Stimulated activated CD4-positive, alpha-beta T cell treated with anti-CD3 and anti-CD28 coated beads, Interleukin-12 subunit alpha, Interleukin-12 subunit beta, amount 100 ng/mL, for 24 hours (primary cell): Measurements from ENCODE around the gene ANK3.

Experiments
- DNase-seq, 2 experiments: peaks; one replicate each; pipeline ENCODE4 v3.0.0-alpha.2; 2020; ENCODE audit warnings: low read depth in 2 of 2

The ANK3 gene

GRCh38 chr10:60098677-60099601, 290.7 kb downstream of the ANK3 start:
- no peak for DNase-seq

- no peak for DNase-seq
Measured at GRCh38 chr10:60096761-60097513, 292.7 kb downstream of the ANK3 start.

DNA sequence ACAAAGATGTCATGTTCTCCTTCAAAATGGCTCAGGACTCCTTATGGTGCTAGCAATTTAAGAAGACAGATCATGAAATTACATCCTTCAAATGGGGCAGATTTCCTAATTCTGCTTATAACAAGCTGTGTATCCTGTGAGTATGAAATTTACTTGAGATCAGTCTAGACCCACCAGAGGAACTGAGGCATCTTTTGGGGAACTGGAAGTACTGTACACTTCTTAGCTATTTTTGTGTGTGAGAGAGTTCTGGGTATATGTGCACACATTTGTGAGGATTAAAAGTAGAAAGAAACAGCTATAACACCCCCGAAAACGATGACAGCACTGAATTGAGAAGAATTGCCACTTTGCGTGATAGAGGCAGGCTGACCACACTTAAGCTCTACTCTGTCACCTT, 296.4 kb downstream of the ANK3 start:
- no peak for DNase-seq

GRCh38 chr10:60086862-60087261, 302.8 kb downstream of the ANK3 start:
- DNase-seq, result no peak

- no peak for DNase-seq
Measured at GRCh38 chr10:60086421-60086820, 303.3 kb downstream of the ANK3 start.

DNA sequence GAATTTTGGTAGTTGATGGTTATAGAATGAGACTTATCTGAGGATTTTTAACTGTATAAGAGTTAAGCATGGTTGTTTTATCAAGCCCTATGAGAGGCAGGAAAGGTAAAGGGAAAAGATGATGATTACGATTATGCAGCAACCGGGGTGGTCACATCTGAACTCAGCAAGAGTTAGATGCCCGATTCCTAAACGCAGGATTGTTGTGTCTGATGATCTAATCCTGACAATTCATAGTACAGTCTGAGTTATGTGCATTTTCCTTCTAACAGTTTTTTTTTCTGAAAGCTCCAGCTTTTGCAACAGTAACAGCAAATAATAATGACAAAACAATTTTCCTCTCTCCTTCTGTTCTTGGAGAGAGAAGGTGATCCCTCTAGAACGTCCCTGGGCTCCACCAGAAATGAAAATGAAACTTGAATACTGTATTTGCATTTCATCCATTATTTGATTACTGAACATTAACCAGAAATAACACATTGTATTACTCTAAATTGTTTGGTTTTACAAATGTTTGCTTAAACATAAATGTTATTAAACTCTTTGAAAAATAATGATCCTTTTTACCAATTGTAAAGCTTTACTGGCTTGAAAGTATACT, 306.8 kb downstream of the ANK3 start:
- DNase-seq, result no peak

GRCh38 chr10:60082341-60082740, 307.3 kb downstream of the ANK3 start:
- no peak for DNase-seq

GRCh38 chr10:60073781-60074656, 315.7 kb downstream of the ANK3 start:
- no peak for DNase-seq

- DNase-seq, result no peak
Measured at GRCh38 chr10:60073397-60073780, 316.3 kb downstream of the ANK3 start.

GRCh38 chr10:60069311-60069710, 320.4 kb downstream of the ANK3 start:
- no peak for DNase-seq

GRCh38 chr10:60050366-60050765, 339.3 kb downstream of the ANK3 start:
- DNase-seq, result no peak

DNA sequence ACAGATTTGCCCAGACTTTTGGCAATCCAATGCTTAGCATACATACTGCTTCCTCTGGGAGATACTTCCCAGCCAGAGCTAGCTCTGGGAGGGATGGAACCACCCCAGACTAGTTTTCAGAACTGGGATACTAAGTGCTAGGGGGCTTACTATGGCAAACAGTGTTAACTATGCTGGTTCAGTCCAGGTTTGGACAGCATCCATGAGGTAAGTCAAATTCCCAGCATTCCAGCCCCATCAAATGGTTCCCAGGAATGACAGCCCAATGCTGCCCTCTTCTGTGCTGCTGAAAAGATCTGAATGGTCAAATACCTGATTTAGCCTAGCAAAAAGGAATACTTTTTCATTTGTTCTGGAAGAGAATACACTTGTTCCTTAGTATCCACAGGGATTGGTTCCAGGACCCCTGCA, 341.6 kb downstream of the ANK3 start:
- no peak for DNase-seq

DNA sequence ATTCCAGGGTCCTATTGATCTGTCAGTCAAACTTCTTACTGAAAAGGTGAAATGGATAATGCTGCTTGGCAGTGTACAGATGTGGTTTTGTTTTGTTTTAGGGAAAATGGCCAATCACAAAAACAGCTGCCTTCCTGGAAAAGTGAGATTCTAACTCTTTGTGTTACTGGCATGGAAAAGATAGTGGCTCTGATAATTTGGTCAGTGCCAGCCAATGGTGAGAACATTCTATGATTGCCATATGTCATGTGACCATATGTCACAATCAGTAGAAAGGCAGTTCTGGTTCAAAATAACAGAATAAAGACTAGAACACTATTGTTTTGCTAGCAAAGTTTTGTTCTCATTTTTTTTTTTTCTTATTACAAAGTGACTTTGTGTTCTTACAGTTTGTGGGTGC, 344.1 kb downstream of the ANK3 start:
- DNase-seq, result no peak

DNA sequence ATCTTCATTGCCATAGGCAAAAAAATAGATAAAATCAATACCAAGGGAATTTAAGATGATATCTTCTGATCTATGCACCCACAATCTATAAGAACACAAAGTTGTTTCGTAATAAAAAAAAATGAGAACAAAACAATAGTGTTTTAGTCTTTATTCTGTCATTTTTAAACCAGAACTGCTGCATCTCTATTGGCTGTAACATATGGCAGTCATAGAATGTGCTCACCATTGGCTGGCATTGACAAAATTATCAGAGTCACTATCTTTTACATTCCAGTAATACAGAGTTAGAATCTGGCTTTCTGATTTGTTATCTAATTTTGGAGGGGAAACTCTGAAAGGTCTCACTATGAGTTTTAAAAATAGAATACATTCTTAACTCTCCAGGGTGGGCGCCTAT, 344.7 kb downstream of the ANK3 start:
- DNase-seq, result no peak

- DNase-seq, result no peak
Measured at GRCh38 chr10:60044242-60044641, 345.4 kb downstream of the ANK3 start.

DNA sequence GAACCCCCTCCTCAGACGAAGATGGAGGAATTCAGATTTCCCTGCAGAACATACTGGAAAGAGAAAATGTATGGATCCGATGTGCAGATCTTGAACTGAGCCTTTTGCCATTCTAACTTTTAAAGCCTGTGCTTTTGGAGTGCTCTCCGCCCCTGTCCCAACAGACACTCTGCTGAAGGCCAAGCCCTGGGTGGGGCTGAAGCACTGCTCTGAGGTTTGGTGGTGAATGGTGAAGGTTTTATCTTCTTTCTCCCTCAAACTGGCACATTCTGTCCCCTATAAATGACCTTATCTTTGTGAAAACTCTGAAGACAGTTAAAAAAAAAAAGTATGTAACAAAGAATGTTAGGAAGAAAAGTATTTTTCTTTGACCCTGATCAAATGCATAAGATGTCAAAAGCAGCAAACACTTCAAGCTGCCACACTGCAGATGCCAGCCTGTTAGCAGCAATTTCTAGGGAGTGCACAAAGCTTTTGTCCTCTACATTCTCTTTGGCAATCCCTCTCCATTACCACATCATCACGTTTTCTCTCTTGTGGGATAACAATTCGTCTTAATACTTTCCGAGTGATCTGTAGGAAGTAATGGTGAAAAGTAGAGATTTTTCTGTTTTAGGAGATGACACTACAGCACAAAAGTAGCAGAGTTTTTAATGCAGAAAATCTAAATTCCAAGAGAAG, 346.0 kb downstream of the ANK3 start:
- no peak for DNase-seq

- DNase-seq, result no peak
Measured at GRCh38 chr10:60042914-60043313, 346.8 kb downstream of the ANK3 start.

DNA sequence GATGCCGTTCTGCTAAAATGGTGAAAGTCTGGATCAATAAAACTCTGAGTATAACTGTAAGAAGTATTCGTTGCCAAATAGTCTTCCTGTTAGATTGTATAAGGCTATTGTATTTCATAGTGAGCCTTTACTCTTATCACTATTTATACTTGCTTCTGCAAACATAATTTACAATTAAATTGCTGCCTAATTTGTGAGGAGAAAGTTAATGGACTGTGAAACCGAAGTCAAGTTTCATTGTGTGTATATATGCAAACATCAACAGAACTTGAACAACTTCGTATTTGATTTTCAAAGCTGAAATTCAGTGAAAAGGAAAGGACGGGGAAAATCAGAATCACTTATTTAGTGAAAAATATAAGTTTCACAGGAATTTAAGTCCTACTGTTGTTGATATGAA, 347.4 kb downstream of the ANK3 start:
- DNase-seq, result no peak

- no peak for DNase-seq
Measured at GRCh38 chr10:60041489-60042133, 348.1 kb downstream of the ANK3 start.

DNA sequence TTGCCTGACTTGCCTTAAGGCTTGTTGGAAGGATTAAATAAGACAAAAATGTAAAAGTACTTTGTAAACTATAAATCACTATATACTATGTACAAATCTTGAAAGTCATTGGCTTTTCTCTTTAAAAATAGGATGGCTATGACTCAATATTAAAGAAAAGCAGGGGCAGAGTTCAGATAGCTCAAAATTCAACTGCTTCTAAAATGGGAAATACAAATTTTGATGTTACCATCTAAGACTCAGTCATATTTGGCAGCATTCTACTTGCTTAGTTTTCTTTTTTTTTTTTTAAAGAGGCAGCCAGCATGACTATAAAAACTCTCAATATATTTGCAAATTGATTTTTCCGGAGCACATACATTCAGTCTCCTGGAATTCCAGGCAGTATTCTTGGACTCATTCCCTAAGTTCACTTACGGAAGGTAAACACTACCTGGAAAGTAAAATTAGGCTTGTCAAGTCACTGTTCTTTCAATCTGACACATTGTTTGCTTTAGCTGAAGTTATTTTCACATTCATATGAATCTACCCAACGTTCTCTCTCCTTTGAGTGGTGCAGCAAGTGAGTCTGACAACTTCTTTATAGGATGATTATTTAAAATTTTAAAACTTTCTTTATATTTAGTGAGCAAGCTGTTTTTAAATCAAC, 349.5 kb downstream of the ANK3 start:
- no peak for DNase-seq
